HepG2 (cell line): ENCODE results near the gene IPO8.

ENCODE experiments used
- ERF ChIP-seq: IDR thresholded peaks from 2 replicates; pipeline ENCODE4 v1.6.1; 2018; ENCODE audit warnings: missing biosample characterization, missing genetic modification reagents
- KLF15 ChIP-seq: sonication (generic); formaldehyde crosslinking; IDR thresholded peaks from 2 replicates; pipeline ENCODE4 v1.8.1; 2023; ENCODE audit warnings: borderline replicate concordance, mild to moderate bottlenecking, inconsistent platforms, missing genetic modification reagents, mixed read lengths
- MAZ ChIP-seq, 2 experiments: sonication (generic) in 1 of 2; formaldehyde crosslinking in 1 of 2; IDR thresholded peaks; 2 replicates each; pipeline versions ENCODE4 v1.5.0 to v1.6.1; 2012 to 2020; ENCODE audit warnings: low read depth in 2 of 2, mild to moderate bottlenecking in 2 of 2, borderline replicate concordance in 1 of 2, improper control_type of control experiment in 1 of 2, low read length in 1 of 2, missing genetic modification reagents in 1 of 2, moderate library complexity in 1 of 2
- NCOR1 ChIP-seq: fragments of 200-600 bp; sonication (generic); IDR thresholded peaks from 2 replicates; pipeline ENCODE4 v1.7.0; 2017; ENCODE audit warnings: antibody characterized with exemption, low read length, borderline replicate concordance
- POLR2A ChIP-seq, 2 experiments: IDR thresholded peaks; 2 replicates each; pipeline ENCODE4 v1.6.1; 2011; ENCODE audit warnings: low read depth in 2 of 2, low read length in 2 of 2, mild to moderate bottlenecking in 1 of 2, moderate library complexity in 1 of 2; ENCODE audit not compliant: insufficient read depth in 1 of 2
- YY1 ChIP-seq: IDR thresholded peaks from 2 replicates; pipeline ENCODE4 v1.6.1; 2011; ENCODE audit warnings: low read length, low read depth, moderate library complexity, mild to moderate bottlenecking; ENCODE audit not compliant: insufficient read depth, insufficient replicate concordance
- ZNF616 ChIP-seq: sonication (generic); formaldehyde crosslinking; IDR thresholded peaks from 2 replicates; pipeline ENCODE4 v1.5.0; 2020; ENCODE audit warnings: low read depth, mild to moderate bottlenecking, missing genetic modification reagents

DNA sequence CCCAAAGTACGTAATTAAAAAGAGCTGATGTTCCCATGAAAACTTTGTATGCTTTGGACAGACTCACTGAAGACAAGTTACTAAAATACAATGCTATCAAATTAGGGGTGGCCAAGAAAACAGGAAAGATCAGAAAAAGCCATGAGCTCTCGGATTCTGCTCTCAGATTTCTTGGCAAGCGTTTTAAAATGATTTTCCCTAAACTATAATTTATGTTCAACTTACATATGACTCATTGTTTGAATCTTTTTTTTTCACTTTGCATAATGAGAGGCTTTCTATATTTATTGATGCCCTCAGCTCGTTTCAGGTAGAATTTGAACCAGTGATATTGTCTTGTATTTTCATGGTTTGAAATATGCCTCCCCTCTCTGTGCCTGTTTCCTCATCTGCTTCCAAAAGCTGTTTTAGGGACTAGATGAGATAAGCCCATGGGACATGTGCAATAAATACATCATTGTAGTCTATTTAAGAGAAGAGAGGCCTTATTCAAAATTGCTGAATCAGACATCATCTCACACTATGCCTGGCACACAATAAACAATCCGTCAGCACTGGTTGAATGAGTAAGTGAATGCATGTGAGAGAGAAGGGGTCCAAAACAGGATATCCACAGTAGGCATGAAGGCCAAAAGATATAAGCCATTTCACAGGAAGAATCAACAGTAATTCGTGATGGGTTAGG is 4.7 kb upstream of the IPO8 start:
- TF ChIP-seq YY1, result no peak
- no peak for TF ChIP-seq KLF15 (CRISPR knock-in tag)
- no peak for TF ChIP-seq ERF (CRISPR knock-in tag)
- TF ChIP-seq POLR2A (IDR thresholded peaks at IDR 0.05; ENCODE audit: insufficient read depth in 1 of 2, low read depth in 2 of 2, low read length in 2 of 2), result no peak
- no peak for TF ChIP-seq MAZ (IDR thresholded peaks at IDR 0.05; ENCODE audit: borderline replicate concordance, low read depth, low read length)
- no peak for TF ChIP-seq MAZ (CRISPR knock-in tag; IDR thresholded peaks at IDR 0.05; ENCODE audit: low read depth)
- no peak for TF ChIP-seq NCOR1
- TF ChIP-seq ZNF616, result no peak
